H1 (cell line): ENCODE results near the gene GRIK1.

Experiments used
- ATF3 ChIP-seq: IDR thresholded peaks from 2 replicates; pipeline ENCODE4 v1.6.1; 2011; ENCODE audit warnings: low read depth, mild to moderate bottlenecking, low read length; ENCODE audit not compliant: insufficient read depth
- RAD21 ChIP-seq, 2 experiments: IDR thresholded peaks in 1 of 2; conservative IDR thresholded peaks in 1 of 2; 2 replicates each; pipeline ENCODE4 v1.6.1; 2011; ENCODE audit warnings: low read depth in 2 of 2, low read length in 2 of 2, improper control_type of control experiment in 1 of 2, inconsistent platforms in 1 of 2, mild to moderate bottlenecking in 1 of 2, moderate library complexity in 1 of 2
- RXRA ChIP-seq: IDR thresholded peaks from 2 replicates; pipeline ENCODE4 v1.6.1; 2011; ENCODE audit warnings: low read depth, mild to moderate bottlenecking, low read length, moderate library complexity; ENCODE audit not compliant: insufficient read depth
- TAF1 ChIP-seq: IDR thresholded peaks from 2 replicates; pipeline ENCODE4 v1.6.1; 2011; ENCODE audit warnings: mild to moderate bottlenecking, low read depth, low read length
- TF ChIP-seq, protein P1 (sequence below), 3 experiments: IDR thresholded peaks; 1 replicate in 2 of 3; 2 replicates in 1 of 3; pipeline versions ENCODE4 v1.5.1 to v1.6.1; 2011; ENCODE audit warnings: low read length in 3 of 3, mild to moderate bottlenecking in 3 of 3, inconsistent platforms in 2 of 3, low read depth in 1 of 3, moderate library complexity in 1 of 3; ENCODE audit not compliant: insufficient read depth in 1 of 3; ENCODE audit errors: control extremely low read depth in 1 of 3

DNA sequence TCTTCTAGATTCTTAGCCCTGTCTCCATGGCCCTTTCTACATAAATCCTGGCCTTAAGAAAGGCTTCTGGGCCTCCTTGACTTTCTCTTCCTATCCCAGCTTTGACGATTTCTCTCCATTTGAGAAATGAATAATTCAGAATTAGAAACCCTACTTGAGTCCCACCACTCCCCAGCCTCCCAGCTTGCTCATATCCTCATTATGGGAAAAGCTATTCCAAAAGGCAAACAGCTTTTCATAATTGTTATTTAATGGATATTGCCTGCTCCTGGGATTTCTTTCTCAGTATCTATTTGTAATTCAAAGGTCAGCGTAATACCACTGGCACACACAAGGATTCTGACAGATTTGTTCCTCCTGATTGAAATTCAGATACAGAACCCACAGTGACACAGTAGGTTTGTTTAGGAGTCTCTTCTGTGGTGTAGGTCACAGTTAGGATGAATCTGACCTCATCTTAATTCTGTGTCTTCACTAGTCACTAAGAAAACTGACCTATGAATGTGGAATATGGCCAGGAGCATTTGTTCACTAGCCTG lies 121.3 kb downstream of the GRIK1 start:
- TF ChIP-seq RAD21 (IDR thresholded peaks at IDR 0.05 in 1 of 2, conservative IDR thresholded peaks at IDR 0.05 in 1 of 2; ENCODE audit: low read depth in 2 of 2, low read length in 2 of 2) (no peak), RXRA (no peak), ATF3 (no peak), TAF1 (no peak)
- TF ChIP-seq, protein P1, sequence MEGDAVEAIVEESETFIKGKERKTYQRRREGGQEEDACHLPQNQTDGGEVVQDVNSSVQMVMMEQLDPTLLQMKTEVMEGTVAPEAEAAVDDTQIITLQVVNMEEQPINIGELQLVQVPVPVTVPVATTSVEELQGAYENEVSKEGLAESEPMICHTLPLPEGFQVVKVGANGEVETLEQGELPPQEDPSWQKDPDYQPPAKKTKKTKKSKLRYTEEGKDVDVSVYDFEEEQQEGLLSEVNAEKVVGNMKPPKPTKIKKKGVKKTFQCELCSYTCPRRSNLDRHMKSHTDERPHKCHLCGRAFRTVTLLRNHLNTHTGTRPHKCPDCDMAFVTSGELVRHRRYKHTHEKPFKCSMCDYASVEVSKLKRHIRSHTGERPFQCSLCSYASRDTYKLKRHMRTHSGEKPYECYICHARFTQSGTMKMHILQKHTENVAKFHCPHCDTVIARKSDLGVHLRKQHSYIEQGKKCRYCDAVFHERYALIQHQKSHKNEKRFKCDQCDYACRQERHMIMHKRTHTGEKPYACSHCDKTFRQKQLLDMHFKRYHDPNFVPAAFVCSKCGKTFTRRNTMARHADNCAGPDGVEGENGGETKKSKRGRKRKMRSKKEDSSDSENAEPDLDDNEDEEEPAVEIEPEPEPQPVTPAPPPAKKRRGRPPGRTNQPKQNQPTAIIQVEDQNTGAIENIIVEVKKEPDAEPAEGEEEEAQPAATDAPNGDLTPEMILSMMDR (IDR thresholded peaks at IDR 0.05; ENCODE audit: control extremely low read depth in 1 of 3, insufficient read depth in 1 of 3, low read depth in 1 of 3, low read length in 3 of 3): no peak
